CD4-positive, alpha-beta T cell treated with Interleukin-2 at 100 ng/mL for 4 hours (primary cell): ENCODE measurements around the gene NDUFV1.
"Not testable (repeated sequence)": the region's sequence is repeated elsewhere in the genome, so short reads cannot be mapped to it uniquely, and the experiment has no call there.

Experiments
- DNase-seq: peaks from one replicate; pipeline ENCODE4 v3.0.0-alpha.2; 2020; ENCODE audit warnings: low spot score

Gene NDUFV1

GRCh38 chr11:67656278-67656922, 49.7 kb downstream of the NDUFV1 start:
- no peak for DNase-seq

- DNase-seq, result no peak
Observed at GRCh38 chr11:67657300-67657699, 50.6 kb downstream of the NDUFV1 start.

- not testable (repeated sequence) for DNase-seq
Observed at GRCh38 chr11:67659651-67660165, 53.0 kb downstream of the NDUFV1 start.

GRCh38 chr11:67660752-67661151, 54.0 kb downstream of the NDUFV1 start:
- not testable (repeated sequence) for DNase-seq
